Aorta (tissue), 5 donors: Measurements from ENCODE around the gene CEBPE. TPM values are rescaled to one million over a fixed set of nuclear protein-coding genes. Genes with fewer than 3 reads are reported as not detected.

Experiments
- ATAC-seq: fragments of 200-7000 bp; cut with Tn5 transposase; one replicate; pipeline ENCODE4 v1.9.1; 2022; ENCODE audit warnings: moderate library complexity; ENCODE audit not compliant: low FRiP score
- DNase-seq, 2 donors: peaks; one replicate each; pipeline ENCODE4 v3.0.0-alpha.2; 2020
- H3K27ac ChIP-seq, 2 donors: one replicate each; pipeline ENCODE4 v1.5.1; 2013; ENCODE audit warnings: low read length in 2 of 2, mild to moderate bottlenecking in 2 of 2, moderate library complexity in 2 of 2, control low read depth in 1 of 2, inconsistent platforms in 1 of 2, low read depth in 1 of 2
- H3K27me3 ChIP-seq, 2 donors: one replicate each; pipeline ENCODE4 v1.6.1; 2013; ENCODE audit warnings: control low read depth in 1 of 2, low read length in 1 of 2, mild to moderate bottlenecking in 1 of 2, moderate library complexity in 1 of 2; ENCODE audit not compliant: insufficient read depth in 2 of 2, control insufficient read depth in 1 of 2
- H3K36me3 ChIP-seq, 2 donors: one replicate each; pipeline ENCODE4 v1.6.1; 2013; ENCODE audit warnings: control low read depth in 1 of 2, low read length in 1 of 2, mild to moderate bottlenecking in 1 of 2; ENCODE audit not compliant: insufficient read depth in 2 of 2, control insufficient read depth in 1 of 2
- H3K4me1 ChIP-seq, 2 donors: one replicate each; pipeline ENCODE4 v1.6.1; 2013; ENCODE audit warnings: low read length in 2 of 2, control low read depth in 1 of 2, mild to moderate bottlenecking in 1 of 2, moderate library complexity in 1 of 2; ENCODE audit not compliant: insufficient read depth in 2 of 2, control insufficient read depth in 1 of 2
- H3K4me3 ChIP-seq, 2 donors: one replicate each; pipeline ENCODE4 v1.5.1; 2013; ENCODE audit warnings: low read length in 2 of 2, control low read depth in 1 of 2, mild to moderate bottlenecking in 1 of 2
- H3K9me3 ChIP-seq: one replicate; pipeline ENCODE4 v1.6.1; 2013; ENCODE audit warnings: mild to moderate bottlenecking, low read length; ENCODE audit not compliant: control insufficient read depth
- WGBS, 2 donors: extraction: QIAGEN DNeasy Blood & Tissue Kit; methylation state at CpG; one replicate each; pipeline ENCODE4 v1.1.7; 2013; 5-methylcytosine and 5-hydroxymethylcytosine counted together
- intact Hi-C, 2 donors: fragments of 100-400 bp; cut with DNase I; formaldehyde crosslinking; loops; one replicate each; pipeline versions ENCODE4 v1.14.2 to v1.15.0; 2022
- polyA plus RNA-seq, 2 donors: library from polyadenylated mRNA; stranded (reverse); fragments of 200-250 nt; gene quantifications; one replicate each; pipeline ENCODE4 v1.2.3, GENCODE V29; 2013
- total RNA-seq, 2 donors: library from RNA; stranded (reverse); fragmentation: NEBNext Ultra II Directional; extraction: Animal tissue kit (Norgen Biotek cat#: 25700); gene quantifications; one replicate each; pipeline ENCODE4 v1.2.1, GENCODE V29; 2021
- donor health status: healthy with polysubstance abuse.
- donor health status: Bipolar disorder and iron deficiency.
- donor health status: DM: no; HTN: no; CAD: no.
- donor health status: DM: no; HTN: no; CAD: no.
- donor health status: DM: yes; HTN: yes; CAD: no.

CEBPE gene
- total and polyA plus RNA-seq, 4 donors: 0.13 to 0.33 (median 0.29) TPM; not detected in 1

- WGBS, 2 donors: 93 to 98% methylated on average over 7 of the region's 7 CpGs
- no peak overlapping the region for H3K27ac ChIP-seq
- intact Hi-C loops: loop anchor here in 1 of 2 donors (10.0 kb wide), 1 partner anchor 166 kb away; no protein-coding TSS in a partner anchor
- H3K27me3 ChIP-seq: no peaks in the 10 kb centered on the region
- H3K4me1 ChIP-seq: no peaks in the 10 kb centered on the region
- ATAC-seq (no peak), DNase-seq (no peak)
- peaks cover 2 to 9% of the 10 kb centered on the region in 2 donors for H3K36me3 ChIP-seq
- H3K9me3 ChIP-seq: no peaks in the 10 kb centered on the region
- H3K4me3 ChIP-seq: no peak overlapping the region
Measured at GRCh38 chr14:23128969-23129758, 10.1 kb upstream of the CEBPE start.

- Histone ChIP-seq H3K4me3 (no peak overlapping the region), H3K27ac (no peak overlapping the region), H3K9me3 (no peaks in the 10 kb centered on the region), H3K27me3 (no peaks in the 10 kb centered on the region), H3K36me3 (peaks cover 2 to 9% of the 10 kb centered on the region in 2 donors), H3K4me1 (no peaks in the 10 kb centered on the region)
- 90 to 94% methylated on average over 3 of the region's 3 CpGs for WGBS, 2 donors
- DNase-seq (peak in 1 of 2 donors; percentile 43), ATAC-seq (no peak)
- intact Hi-C loops: loop anchor here in 1 of 2 donors (10.0 kb wide), 1 partner anchor 167 kb away; no protein-coding TSS in a partner anchor
Measured at GRCh38 chr14:23127861-23128260, 8.8 kb upstream of the CEBPE start.

GRCh38 chr14:23126548-23127278, 7.7 kb upstream of the CEBPE start:
- intact Hi-C loops: loop anchor here in 1 of 2 donors (10.0 kb wide), 1 partner anchor 168 kb away; no protein-coding TSS in a partner anchor
- no peaks in the 10 kb centered on the region for H3K4me1 ChIP-seq
- H3K36me3 ChIP-seq: peaks cover 2 to 9% of the 10 kb centered on the region in 2 donors
- H3K9me3 ChIP-seq: no peaks in the 10 kb centered on the region
- DNase-seq (peak in 1 of 2 donors; percentile 33), ATAC-seq (peak; percentile 15)
- no peaks in the 10 kb centered on the region for H3K27me3 ChIP-seq
- no peak overlapping the region for H3K4me3 ChIP-seq
- 87 to 92% methylated on average over 8 of the region's 8 CpGs for WGBS, 2 donors
- H3K27ac ChIP-seq: no peak overlapping the region

GRCh38 chr14:23125933-23126524, 7.0 kb upstream of the CEBPE start:
- Histone ChIP-seq H3K27me3 (no peaks in the 10 kb centered on the region), H3K4me3 (no peak overlapping the region), H3K9me3 (no peaks in the 10 kb centered on the region), H3K27ac (peak overlapping the region in 1 of 2 donors; percentile 60), H3K4me1 (no peaks in the 10 kb centered on the region), H3K36me3 (peaks cover 2 to 9% of the 10 kb centered on the region in 2 donors)
- intact Hi-C loops: loop anchor here (2.0 to 10.0 kb wide), 2 partner anchors 29 to 169 kb away; no protein-coding TSS in a partner anchor
- WGBS, 2 donors: 63 to 66% methylated on average over 9 of the region's 9 CpGs
- peak in 1 of 2 donors; percentile 61 for DNase-seq
- no peak for ATAC-seq

GRCh38 chr14:23125011-23125410, 6.0 kb upstream of the CEBPE start:
- peak overlapping the region in 1 of 2 donors; percentile 20 for H3K27ac ChIP-seq
- intact Hi-C loops: loop anchor here (2.0 to 10.0 kb wide), 2 partner anchors 30 to 170 kb away; no protein-coding TSS in a partner anchor
- 18 to 22% methylated on average over 3 of the region's 3 CpGs for WGBS, 2 donors
- H3K4me3 ChIP-seq: no peak overlapping the region
- no peaks in the 10 kb centered on the region for H3K27me3 ChIP-seq
- no peaks in the 10 kb centered on the region for H3K9me3 ChIP-seq
- DNase-seq (no peak), ATAC-seq (no peak)
- no peaks in the 10 kb centered on the region for H3K4me1 ChIP-seq
- peaks cover 2 to 9% of the 10 kb centered on the region in 2 donors for H3K36me3 ChIP-seq

GRCh38 chr14:23124337-23124954, 5.4 kb upstream of the CEBPE start:
- Histone ChIP-seq H3K27me3 (no peaks in the 10 kb centered on the region), H3K36me3 (peaks cover under 1 to 9% of the 10 kb centered on the region in 2 donors), H3K9me3 (no peaks in the 10 kb centered on the region), H3K4me1 (no peaks in the 10 kb centered on the region), H3K4me3 (no peak overlapping the region), H3K27ac (peak overlapping the region; percentile 7 to 20)
- WGBS, 2 donors: 51 to 53% methylated on average over 13 of the region's 13 CpGs
- no peak for ATAC-seq
- DNase-seq: no peak
- intact Hi-C loops: loop anchor here (2.0 to 10.0 kb wide), 2 partner anchors 30 to 170 kb away; no protein-coding TSS in a partner anchor

- H3K36me3 ChIP-seq: peaks cover 0 to 7% of the 10 kb centered on the region in 2 donors
- H3K9me3 ChIP-seq: no peaks in the 10 kb centered on the region
- no peak overlapping the region for H3K27ac ChIP-seq
- DNase-seq (peak; percentile 67 to 89), ATAC-seq (no peak)
- intact Hi-C loops: loop anchor here in 1 of 2 donors (10.0 kb wide), 1 partner anchor 171 kb away; no protein-coding TSS in a partner anchor
- H3K4me1 ChIP-seq: no peaks in the 10 kb centered on the region
- WGBS, 2 donors: 35 to 36% methylated on average over 8 of the region's 8 CpGs
- no peak overlapping the region for H3K4me3 ChIP-seq
- H3K27me3 ChIP-seq: no peaks in the 10 kb centered on the region
Measured at GRCh38 chr14:23123419-23123818, 4.4 kb upstream of the CEBPE start.

GRCh38 chr14:23122086-23122485, 3.0 kb upstream of the CEBPE start:
- Histone ChIP-seq H3K4me3 (no peak overlapping the region), H3K9me3 (no peaks in the 10 kb centered on the region), H3K27ac (no peak overlapping the region), H3K27me3 (no peaks in the 10 kb centered on the region), H3K4me1 (no peaks in the 10 kb centered on the region), H3K36me3 (no peaks in the 10 kb centered on the region)
- intact Hi-C loops: loop anchor here in 1 of 2 donors (10.0 kb wide), 1 partner anchor 173 kb away; no protein-coding TSS in a partner anchor
- DNase-seq (no peak), ATAC-seq (no peak)
- 90 to 92% methylated on average over 6 of the region's 6 CpGs for WGBS, 2 donors
